ENCODE data around the gene GPANK1.

GRCh38 chr6:31619805-31620585 lies 44.8 kb downstream of the GPANK1 start:
- TF ChIP-seq CTCF (conservative IDR thresholded peaks at IDR 0.05) (no peak), EZH2 (IDR thresholded peaks at IDR 0.05; ENCODE audit: low read depth) (no peak)
